ENCODE results near the gene CP.
"Not testable (repeated sequence)": the region's sequence is repeated elsewhere in the genome, so short reads cannot be mapped to it uniquely, and the experiment has no call there.

Gene CP

GRCh38 chr3:149226776-149227175 lies 5.1 kb upstream of the CP start:
- no peak for DNase-seq

GRCh38 chr3:149224736-149225594 lies 3.3 kb upstream of the CP start:
- DNase-seq, result peak; percentile 50

DNA sequence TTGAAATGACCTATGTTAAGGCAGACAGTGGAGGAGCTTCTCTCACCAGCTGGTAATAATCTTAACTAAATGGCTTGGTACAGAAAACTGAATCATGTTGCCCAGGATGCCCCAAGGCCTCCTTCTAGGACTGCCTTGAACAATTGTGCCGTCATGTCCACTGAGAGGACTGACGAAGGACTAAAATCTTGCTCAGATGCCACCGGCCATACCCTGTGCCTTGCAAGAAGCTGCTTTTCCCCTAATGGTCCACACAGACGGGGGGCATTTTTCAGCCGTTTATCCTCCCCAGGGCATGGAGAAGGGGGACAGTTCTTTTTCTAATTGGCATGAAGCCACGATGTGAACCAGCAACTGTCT lies 1.8 kb upstream of the CP start:
- DNase-seq, result no peak

- DNase-seq, result not testable (repeated sequence)
Measured at GRCh38 chr3:149219380-149220121, 2.1 kb downstream of the CP start.

DNA sequence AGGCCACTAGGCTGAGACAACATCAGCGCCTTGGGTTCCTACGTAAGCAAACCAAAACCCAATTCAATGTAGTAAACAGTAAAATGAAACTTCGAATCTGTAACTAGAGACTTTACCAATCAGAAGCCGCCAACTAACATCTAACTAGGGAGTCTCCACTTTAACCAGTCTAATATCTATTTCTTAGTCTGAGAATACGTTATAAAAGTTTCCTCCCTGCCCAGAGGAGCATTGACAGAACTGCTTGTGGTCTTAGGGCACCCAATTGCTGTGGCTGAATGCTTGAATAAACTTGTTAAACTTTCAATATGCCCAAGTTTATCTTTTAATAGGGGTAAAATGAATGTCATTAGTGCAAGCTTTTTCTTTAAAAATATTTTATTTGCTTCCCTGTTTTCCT lies 4.3 kb downstream of the CP start:
- no peak for DNase-seq

- DNase-seq, result no peak
Measured at GRCh38 chr3:149216193-149216869, 5.3 kb downstream of the CP start.

- DNase-seq, result no peak
Measured at GRCh38 chr3:149215515-149215914, 6.1 kb downstream of the CP start.

- DNase-seq, result no peak
Measured at GRCh38 chr3:149214702-149215101, 6.9 kb downstream of the CP start.

DNA sequence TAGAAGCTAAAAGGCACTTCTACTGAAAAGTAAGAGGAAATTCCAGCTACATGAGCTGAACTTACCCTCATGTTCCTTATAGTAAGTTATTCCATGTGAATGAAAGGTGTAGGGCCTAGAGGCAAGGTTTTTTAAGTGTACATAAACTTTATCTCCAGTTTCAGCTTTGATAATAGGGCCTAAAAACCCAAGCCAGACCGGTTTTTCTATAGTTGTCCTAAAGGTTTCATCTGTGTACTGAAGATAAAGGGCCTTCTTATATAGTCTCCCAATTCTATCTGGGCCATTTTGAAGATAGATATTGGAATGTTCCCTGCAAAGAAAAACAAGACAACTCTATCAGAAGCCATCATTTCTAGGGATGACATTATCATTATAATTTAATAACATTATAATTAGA lies 9.2 kb downstream of the CP start:
- DNase-seq, result no peak

- no peak for DNase-seq
Measured at GRCh38 chr3:149209431-149209830, 12.2 kb downstream of the CP start.

- no peak for DNase-seq
Measured at GRCh38 chr3:149207475-149207874, 14.2 kb downstream of the CP start.

GRCh38 chr3:149204390-149204991 lies 17.1 kb downstream of the CP start:
- no peak for DNase-seq

GRCh38 chr3:149203758-149204157 lies 17.9 kb downstream of the CP start:
- DNase-seq, result no peak

DNA sequence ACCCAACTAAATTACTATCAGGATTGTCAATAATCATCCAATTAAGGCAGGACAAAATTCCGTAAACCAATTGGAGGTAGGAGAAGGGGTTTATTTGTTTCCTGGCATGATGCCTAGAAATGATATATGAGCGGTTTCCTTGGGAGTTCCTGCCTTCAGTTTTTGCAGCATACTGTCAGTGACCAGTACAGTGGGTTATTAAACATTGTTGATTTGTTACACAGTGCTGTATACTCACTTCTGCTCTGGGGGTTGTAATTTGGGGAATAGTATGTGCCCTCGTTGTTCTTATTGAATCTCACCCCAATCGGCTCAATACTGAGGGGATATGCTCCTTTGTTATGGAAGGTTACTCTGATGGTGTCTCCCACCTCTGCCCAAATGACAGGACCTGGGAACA lies 22.2 kb downstream of the CP start:
- no peak for DNase-seq

DNA sequence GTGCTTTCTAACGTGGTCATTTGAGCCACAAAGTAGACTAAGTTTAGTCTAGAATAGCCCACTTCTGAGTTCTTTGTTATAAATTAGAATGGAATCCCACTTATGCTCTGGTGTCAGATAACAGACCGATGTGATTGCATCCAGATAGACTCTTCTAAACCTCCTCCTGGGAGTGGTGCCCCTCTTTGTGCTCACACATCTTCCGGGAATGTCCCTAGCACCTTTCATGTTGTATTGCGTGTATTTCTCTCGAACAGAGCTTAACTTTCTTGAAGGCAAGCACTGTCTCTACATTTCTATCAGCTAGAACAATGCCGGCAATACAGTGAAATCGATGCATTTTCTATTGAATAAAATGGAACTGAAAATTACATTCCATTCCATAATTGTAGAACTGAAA lies 23.0 kb downstream of the CP start:
- no peak for DNase-seq

- DNase-seq, result no peak
Measured at GRCh38 chr3:149197669-149198068, 24.0 kb downstream of the CP start.

DNA sequence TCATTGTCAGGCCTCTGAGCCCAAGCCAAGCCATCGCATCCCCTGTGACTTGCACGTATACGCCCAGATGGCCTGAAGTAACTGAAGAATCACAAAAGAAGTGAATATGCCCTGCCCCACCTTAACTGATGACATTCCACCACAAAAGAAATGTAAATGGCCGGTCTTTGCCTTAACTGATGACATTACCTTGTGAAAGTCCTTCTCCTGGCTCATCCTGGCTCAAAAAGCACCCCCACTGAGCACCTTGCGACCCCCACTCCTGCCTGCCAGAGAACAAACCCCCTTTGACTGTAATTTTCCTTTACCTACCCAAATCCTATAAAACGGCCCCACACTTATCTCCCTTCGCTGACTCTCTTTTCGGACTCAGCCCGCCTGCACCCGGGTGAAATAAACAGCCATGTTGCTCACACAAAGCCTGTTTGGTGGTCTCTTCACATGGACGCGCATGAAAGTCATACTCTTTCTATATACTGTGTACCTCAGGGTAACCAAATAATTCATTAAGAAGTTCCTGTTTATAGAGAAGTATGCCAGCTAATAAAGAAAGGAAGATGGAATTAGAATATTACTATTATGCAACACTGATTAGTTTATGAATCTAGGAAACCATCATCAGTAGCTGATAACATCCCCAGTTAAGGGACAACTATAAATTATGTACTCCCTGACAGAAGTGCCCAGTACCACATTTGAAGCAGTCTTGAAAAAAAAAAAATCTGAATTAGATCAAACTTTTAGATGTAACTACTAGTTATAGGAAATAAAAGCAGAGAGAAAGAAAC lies 24.6 kb downstream of the CP start:
- DNase-seq, result not testable (repeated sequence)

DNA sequence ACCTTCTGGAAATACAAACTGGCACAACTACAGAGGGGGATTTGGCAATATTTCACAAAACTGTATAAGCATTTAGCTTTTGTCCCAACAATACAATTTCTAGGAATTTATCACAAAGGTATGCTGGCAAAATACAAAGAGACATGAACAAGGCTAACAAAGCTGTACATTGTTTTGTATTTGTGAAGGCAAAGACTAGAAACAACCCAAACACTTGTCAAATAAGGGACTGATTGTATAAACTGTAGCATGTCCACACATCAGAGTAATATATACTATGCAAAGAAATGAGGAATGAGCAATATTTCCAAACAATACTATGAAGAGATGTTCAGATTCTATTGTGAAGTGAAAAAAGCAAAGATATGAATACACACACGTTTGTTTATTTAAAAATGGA lies 26.4 kb downstream of the CP start:
- DNase-seq, result no peak

- DNase-seq, result no peak
Measured at GRCh38 chr3:149188494-149188893, 33.1 kb downstream of the CP start.

DNA sequence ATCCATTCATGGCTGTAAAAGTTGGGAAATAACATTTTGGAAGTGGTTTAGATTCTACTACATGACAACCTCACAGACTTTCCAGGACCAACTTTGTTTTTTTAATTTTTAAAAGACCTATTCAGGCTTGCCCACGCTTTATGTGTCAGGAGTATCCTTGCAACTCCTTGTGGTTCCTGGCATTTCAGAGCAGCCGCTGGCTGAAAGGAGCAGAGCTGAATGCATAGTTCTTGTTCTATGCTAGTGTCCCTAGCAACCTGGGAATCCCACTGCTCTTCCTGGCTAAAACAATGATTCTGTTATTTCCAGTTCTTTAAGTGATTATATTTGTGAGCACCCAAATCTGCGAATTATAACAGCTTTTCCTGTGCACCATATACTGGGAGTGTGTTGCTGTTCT lies 34.9 kb downstream of the CP start:
- no peak for DNase-seq

- no peak for DNase-seq
Measured at GRCh38 chr3:149186219-149186618, 35.4 kb downstream of the CP start.

GRCh38 chr3:149181182-149181581 lies 40.4 kb downstream of the CP start:
- no peak for DNase-seq
